NCI-H748 (cell line): ENCODE measurements around the gene ATOH8.

Experiments used
- DNase-seq: peaks from one replicate; lab custom pipeline; 2025; ENCODE audit not compliant: unreplicated experiment; lab: John Stamatoyannopoulos, UW

ATOH8 gene

DNA sequence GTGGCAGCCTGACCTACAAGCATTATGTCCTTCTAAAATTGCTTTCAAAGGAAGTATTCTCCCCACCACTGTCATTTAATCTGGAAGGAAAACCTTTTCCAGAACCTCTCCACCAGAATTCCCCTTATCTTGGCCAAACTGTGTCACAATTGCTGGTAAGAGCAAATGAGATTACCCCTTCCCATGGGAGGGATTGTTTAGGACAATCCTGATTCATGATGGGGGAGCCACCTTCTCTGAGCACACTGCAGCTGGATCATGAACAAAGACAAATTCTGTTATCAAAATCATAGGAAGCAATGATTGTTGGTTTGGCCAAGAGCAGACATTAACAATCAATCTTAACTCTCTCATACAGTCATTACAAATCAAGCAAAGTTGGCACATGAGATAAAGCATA lies 18.1 kb upstream of the ATOH8 start:
- no peak for DNase-seq

GRCh38 chr2:85736456-85737355 lies 17.1 kb upstream of the ATOH8 start:
- no peak for DNase-seq

GRCh38 chr2:85737481-85737880 lies 16.3 kb upstream of the ATOH8 start:
- no peak for DNase-seq

GRCh38 chr2:85737961-85738360 lies 15.8 kb upstream of the ATOH8 start:
- no peak for DNase-seq

DNA sequence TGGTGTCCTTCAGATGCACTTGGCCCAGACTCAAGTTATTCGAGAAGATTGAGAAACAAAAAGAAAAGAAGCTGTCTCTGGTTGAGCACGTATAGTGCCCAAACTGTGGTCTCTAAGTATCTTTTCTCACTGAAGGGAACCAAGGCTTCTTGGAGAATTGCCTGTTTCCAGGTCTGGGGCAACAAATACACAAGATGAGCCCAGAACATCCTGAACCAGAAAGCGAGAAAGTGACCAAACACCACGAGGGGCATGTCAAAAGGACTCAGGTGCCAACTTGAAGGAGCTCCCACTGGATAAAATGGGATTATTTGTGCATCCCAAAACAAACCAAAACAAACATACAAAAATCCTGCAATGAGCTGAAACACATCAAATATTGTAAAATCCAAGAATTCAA lies 13.6 kb upstream of the ATOH8 start:
- no peak for DNase-seq

GRCh38 chr2:85741211-85741832 lies 12.5 kb upstream of the ATOH8 start:
- DNase-seq: no peak

DNA sequence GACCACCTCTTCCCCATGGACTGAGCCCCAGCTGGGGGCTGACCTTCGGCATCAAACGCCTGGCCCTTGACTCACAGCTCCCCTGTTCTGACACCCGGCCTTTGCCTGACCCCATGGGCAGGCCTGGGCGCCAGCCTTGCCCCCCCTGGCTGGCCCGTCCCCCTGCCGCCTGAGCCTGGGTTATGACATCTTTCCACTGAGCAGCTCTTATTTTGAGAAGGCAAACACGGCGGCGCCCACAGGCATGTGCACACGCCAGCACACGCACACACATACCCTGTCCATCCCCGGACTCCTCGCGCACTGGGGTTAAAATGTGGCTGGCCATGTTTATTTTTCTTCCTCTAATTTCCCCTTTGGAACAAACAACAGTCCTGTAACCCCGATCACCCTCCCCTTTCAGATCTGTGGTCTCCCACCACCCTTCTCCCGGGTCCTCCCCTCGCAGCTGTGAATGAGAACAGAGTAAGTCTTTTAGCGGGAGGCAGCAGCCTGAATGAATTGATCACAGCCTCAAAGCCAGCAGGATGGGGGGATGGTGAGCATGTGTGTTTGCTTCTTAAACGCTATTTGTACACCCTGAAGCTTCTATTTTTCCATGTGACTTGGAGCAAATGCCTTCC lies 11.8 kb upstream of the ATOH8 start:
- peak; percentile 67 for DNase-seq

GRCh38 chr2:85743304-85743978 lies 10.3 kb upstream of the ATOH8 start:
- DNase-seq: no peak

DNA sequence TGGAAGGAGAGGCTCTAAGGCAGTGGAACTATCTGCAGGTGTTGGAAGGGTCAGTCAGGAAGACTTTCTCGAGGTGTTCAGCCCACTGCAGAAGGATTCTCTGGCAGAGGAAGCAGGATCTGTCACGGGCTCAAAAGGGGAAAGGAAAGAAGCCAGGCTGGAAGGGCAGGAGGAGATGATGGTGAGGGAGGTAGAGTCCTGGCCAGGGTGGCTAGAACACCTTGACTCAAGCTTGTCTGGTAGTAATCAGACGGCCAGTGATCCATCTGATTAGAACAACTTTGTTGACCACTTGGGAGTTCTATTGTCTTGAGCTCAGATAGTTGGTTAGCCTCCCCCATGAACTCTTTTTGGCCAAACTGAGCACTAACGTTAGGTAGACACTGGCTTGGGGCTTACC lies 9.7 kb upstream of the ATOH8 start:
- no peak for DNase-seq

DNA sequence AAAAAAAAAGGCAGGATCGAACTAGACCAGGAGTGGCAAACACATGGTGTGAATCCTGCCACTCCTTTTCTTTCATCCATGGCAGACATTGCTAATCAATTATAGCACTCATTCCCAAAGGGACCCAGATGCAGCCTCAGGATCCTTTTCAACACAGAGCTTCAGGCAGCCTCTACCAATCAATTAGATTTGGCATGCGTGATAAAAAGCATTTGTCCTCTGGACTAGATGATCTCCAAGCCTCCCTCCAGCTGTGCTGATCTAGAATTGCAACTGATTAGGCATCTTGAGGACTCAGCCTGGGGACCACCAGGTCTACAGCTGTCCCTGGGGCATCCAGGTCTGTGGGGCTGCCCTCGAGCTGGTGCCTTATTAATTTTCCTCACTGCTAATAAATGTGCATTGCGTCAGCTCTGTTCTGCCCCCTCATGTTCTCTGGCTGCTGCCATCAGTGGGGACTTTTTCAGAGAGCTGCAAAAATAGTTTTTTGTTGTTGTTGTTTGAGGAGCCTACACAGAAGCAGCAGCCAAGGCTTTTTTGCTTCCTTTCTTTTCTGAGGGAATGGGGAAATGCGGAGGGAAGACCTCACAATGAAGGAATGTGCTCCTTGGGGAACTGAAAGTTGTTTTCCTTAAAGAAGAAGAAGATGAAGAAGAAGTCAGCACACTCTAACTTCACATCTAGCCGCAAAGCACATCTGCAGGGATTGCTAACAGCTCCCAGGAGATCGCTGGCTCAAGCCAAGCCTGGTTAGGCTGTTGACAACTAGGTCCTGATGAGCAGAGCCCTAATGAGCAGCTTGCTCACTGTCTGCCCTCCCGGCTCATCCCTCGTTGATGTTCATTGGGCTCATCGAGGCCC lies 8.8 kb upstream of the ATOH8 start:
- DNase-seq: no peak

DNA sequence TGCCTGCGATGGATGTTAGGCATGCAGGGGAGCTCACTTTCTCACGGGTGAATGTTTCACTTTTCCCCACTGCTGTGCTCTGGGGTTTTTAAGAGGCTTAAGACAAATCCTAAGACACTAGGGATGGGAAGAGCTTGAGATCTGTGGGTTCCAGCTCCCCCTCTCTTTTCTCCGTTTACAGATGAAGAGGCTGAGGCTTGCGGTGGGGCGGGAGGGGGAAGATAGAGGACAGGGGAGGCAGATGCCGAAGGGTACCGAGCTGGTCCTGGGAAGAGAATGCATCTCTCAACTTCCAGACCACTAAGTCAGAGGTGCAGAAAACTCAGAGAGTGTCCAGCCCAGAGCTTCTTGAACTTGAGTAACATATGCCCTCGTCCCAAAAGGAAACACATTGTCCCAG lies 8.2 kb upstream of the ATOH8 start:
- DNase-seq: no peak

DNA sequence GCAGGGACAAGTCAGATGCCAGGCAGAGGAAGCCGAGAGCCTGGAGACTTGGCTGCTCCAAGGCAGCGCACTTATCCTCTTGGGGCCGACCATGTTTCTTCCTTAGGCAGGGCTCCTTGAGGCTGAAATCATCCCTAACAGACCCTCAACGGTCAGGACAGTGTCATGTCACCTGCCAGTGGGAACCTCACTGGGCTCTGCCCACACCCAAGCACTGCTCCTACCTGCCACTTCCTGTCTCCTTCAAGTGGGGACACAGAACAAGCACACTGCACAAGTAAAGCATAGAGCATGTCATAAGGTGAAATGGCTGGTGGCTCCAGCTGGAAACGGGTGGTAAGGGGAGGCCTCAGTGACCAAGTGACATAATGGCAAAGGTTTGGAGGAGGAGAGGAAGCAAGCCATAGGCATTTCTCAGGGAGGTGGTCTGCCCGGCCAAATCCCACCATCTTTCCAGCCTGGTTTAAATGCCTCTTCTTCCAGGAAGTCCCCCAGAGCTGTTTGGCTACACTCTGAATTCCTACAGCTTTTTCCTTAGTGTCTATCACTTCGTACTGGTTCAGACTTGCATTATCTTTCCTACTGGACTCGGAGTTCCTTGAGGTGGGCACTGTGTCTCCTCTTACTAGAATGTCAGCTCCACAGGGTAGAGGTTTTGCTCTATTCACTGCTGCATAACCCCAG lies 7.3 kb upstream of the ATOH8 start:
- no peak for DNase-seq

DNA sequence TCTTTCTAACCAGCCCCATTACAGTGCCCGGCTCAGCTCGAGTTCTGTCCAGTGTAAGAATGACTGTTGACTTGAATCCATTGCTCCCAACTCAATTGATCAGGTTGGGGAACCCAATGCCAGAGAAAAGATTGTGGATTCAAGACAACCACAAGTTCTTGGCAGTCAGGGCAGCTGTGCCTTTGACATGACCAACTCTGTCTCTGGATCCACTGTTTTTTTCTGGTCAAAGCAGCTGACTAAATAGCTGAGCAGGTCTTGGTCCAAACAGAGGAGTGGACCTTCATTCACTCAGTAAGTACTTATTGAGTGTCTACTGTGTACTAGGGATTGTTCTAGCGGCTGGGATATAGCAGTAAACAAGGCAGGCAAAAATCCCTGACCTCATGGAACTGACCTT lies 6.3 kb upstream of the ATOH8 start:
- no peak for DNase-seq

GRCh38 chr2:85748039-85748734 lies 5.6 kb upstream of the ATOH8 start:
- DNase-seq: no peak

DNA sequence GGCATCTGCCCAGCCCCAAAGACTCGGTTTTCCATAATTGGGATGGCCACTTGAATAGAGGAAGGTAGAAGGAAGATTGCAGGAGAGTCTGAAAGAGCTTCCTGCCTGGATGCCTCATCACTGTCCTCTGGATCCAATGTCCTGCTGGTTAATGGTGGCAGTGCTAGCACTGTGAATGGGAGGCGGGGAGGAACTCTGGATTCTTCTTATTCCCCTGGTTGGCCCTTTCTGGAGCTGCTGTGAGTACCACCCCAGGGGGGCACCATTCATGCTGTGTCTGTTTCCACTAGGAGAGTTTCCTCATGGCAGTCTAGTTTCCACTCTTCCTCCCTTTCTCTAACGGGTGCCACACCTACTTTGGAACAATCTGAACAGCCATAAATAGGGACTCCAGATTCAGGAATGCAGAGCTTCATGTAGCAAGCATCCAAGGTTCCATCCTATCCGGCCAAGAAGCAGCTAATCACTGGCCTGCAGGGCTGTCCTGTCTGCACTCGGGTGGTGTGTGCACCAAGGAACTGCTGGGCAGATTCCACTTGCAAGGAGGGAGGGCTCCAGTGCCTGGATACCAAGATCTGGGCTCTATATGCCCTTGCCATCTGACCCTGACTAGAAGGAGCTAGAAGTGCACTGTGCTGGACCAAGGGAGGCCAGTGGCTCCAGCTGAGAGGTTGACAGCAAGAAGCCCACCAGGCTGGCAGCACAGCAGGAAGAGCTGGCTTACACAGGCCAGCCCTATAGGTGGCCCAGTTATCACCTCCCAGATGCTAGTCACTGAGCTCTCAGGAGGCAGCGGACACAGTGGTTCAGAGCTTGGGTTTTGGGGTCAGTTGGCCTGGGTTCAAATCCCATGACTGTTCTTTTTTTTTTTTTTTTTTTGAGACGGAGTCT lies 4.6 kb upstream of the ATOH8 start:
- DNase-seq: no peak

DNA sequence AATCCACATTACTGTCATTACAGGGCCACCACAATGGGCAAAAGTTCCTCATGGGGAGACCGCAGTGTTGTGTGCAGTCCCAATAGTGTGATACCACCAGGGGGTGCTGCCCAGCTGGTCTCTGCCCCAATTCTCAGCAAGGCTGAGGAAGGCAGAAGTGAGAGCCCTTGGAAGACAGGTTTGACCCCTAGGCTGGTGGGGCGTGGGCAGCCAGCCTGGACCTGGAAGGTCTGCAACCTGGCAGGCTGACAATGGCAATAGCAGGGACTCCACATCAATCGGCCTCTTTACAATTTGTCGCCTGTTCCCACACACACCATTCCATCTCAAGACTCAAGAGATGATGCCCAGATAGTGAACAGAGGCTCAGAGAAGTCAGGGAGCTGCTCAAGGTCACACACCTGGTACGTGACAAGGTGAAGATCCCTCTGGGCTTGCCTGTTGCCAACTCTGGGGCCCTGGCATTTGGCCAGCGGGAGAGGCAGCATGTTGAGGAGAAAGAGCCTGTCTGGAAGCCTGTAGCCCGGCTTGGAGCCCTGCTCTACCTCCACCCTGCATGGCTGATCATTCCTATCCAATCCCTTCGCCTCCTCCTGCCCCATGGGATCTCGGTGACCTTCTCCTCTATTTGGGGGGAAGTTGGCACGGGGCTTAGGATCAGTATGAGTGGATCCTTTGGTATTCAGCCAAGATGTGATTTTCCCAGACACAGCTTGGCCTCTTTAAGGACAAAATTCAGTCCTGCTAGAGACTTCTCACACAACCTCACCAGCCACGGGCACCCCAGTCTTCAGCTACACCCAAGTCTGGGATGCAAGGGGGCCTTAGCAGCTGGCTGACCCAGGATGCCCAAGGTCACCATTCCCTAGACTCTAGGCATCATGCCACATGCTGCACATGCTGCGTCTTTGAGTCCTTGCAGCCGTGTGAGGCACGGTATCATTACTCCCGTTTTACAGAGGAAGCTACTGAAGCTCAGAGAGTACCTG lies 2.9 kb upstream of the ATOH8 start:
- peak; percentile 32 for DNase-seq

- DNase-seq: no peak
These were observed 2.2 kb upstream of the ATOH8 start for GRCh38 chr2:85751627-85752026.
